Testis (tissue), 2 donors: ENCODE data around the gene ARID2.

ENCODE experiments used
- CTCF ChIP-seq, 3 experiments: fragments of 450-650 bp in 2 of 3; fragments of 200-600 bp in 1 of 3; sonication (generic) in 1 of 3; IDR thresholded peaks; one replicate each; pipeline ENCODE4 v1.5.1; 2016 to 2019; ENCODE audit warnings: antibody characterized with exemption in 3 of 3, mild to moderate bottlenecking in 2 of 3, moderate library complexity in 1 of 3
- POLR2A ChIP-seq: fragments of 450-650 bp; IDR thresholded peaks from one replicate; pipeline ENCODE4 v1.6.1; 2017; ENCODE audit warnings: antibody characterized with exemption, mild to moderate bottlenecking, moderate library complexity

- TF ChIP-seq CTCF (IDR thresholded peaks at IDR 0.05), result no peak
- TF ChIP-seq POLR2A, result no peak
These were observed 34.5 kb upstream of the ARID2 start for GRCh38 chr12:45695035-45695434.
